Fibroblast of lung (primary cell): ENCODE data around the gene TANGO6. TPM values are rescaled to one million over a fixed set of nuclear protein-coding genes. Genes with fewer than 3 reads are reported as not detected.
"Not testable (repeated sequence)": the region's sequence is repeated elsewhere in the genome, so short reads cannot be mapped to it uniquely, and the experiment has no call there.

Source experiments
- DNase-seq, 2 donors: peaks; one replicate each; pipeline versions ENCODE4 v3.0.0 to v3.0.0-alpha.2; 2010; ENCODE audit warnings: low read depth in 2 of 2
- H2AFZ ChIP-seq: 2 replicates; pipeline ENCODE4 v1.5.1; 2012; ENCODE audit warnings: low read length, control low read depth, inconsistent platforms
- H3K27ac ChIP-seq: 2 replicates; pipeline ENCODE4 v1.5.1; 2011; ENCODE audit warnings: low read length, control low read depth; ENCODE audit not compliant: insufficient read depth
- H3K27me3 ChIP-seq: 2 replicates; pipeline ENCODE4 v1.5.1; 2011; ENCODE audit warnings: mild to moderate bottlenecking, low read length; ENCODE audit not compliant: control insufficient read depth, insufficient read depth
- H3K36me3 ChIP-seq: 2 replicates; pipeline ENCODE4 v1.5.1; 2011; ENCODE audit warnings: low read length; ENCODE audit not compliant: control insufficient read depth, insufficient read depth
- H3K4me1 ChIP-seq: 2 replicates; pipeline ENCODE4 v1.5.1; 2011; ENCODE audit warnings: low read length; ENCODE audit not compliant: control insufficient read depth, insufficient read depth; ENCODE audit errors: extremely low read depth
- H3K4me2 ChIP-seq: 2 replicates; pipeline ENCODE4 v1.5.1; 2011; ENCODE audit warnings: low read length, control low read depth; ENCODE audit not compliant: insufficient read depth; ENCODE audit errors: extremely low read depth
- H3K4me3 ChIP-seq, 4 experiments: fragments of 200-600 bp in 1 of 4; sonication (generic) in 1 of 4; replicated peaks in 1 of 4; 2 replicates each; pipeline ENCODE4 v1.5.1; 2011 to 2016; ENCODE audit warnings: low read length in 4 of 4, low read depth in 3 of 4, mild to moderate bottlenecking in 3 of 4, control low read depth in 2 of 4, inconsistent platforms in 1 of 4, mixed read lengths in 1 of 4; ENCODE audit not compliant: insufficient read depth in 1 of 4; ENCODE audit errors: control extremely low read depth in 1 of 4
- H3K79me2 ChIP-seq: 2 replicates; pipeline ENCODE4 v1.5.1; 2012; ENCODE audit warnings: mild to moderate bottlenecking, low read length, inconsistent platforms; ENCODE audit not compliant: control insufficient read depth, insufficient read depth
- H3K9ac ChIP-seq: 2 replicates; pipeline ENCODE4 v1.5.1; 2011; ENCODE audit warnings: mild to moderate bottlenecking, low read length, control low read depth; ENCODE audit not compliant: insufficient read depth
- H3K9me3 ChIP-seq: 2 replicates; pipeline ENCODE4 v1.5.1; 2012; ENCODE audit warnings: low read depth, low read length; ENCODE audit not compliant: control insufficient read depth, insufficient read depth
- H4K20me1 ChIP-seq: 2 replicates; pipeline ENCODE4 v1.5.1; 2011; ENCODE audit warnings: low read length; ENCODE audit not compliant: control insufficient read depth, insufficient read depth; ENCODE audit errors: extremely low read depth
- CTCF ChIP-seq, 2 donors: IDR thresholded peaks in 1 of 2; conservative IDR thresholded peaks in 1 of 2; 1 replicate in 1 of 2; 2 replicates in 1 of 2; pipeline ENCODE4 v1.5.1; 2011 to 2012; ENCODE audit warnings: low read length in 2 of 2, control low read depth in 1 of 2, inconsistent platforms in 1 of 2, low read depth in 1 of 2, mild to moderate bottlenecking in 1 of 2
- EZH2 ChIP-seq: IDR thresholded peaks from 2 replicates; pipeline ENCODE4 v1.5.1; 2012; ENCODE audit warnings: low read length, control low read depth, mild to moderate bottlenecking; ENCODE audit errors: missing control alignments
- polyA plus RNA-seq, 2 donors: library from polyadenylated mRNA; depleted of rRNA in 1 of 2; stranded (reverse) in 1 of 2; unstranded in 1 of 2; fragments of >200 nt; gene quantifications; 2 replicates each; pipeline ENCODE4 v1.2.1, GENCODE V29; 2011 to 2012; ENCODE audit warnings: missing spikeins in 1 of 2
- total RNA-seq: library from RNA; depleted of rRNA; stranded (reverse); fragments of >200 nt; gene quantifications from 2 replicates; pipeline ENCODE4 v1.2.1, GENCODE V29; 2014

Gene TANGO6
- total and polyA plus RNA-seq, 2 donors (not counting 1 experiment from before 2014, with no cell fraction given), result 6.5 to 29.9 TPM

DNA sequence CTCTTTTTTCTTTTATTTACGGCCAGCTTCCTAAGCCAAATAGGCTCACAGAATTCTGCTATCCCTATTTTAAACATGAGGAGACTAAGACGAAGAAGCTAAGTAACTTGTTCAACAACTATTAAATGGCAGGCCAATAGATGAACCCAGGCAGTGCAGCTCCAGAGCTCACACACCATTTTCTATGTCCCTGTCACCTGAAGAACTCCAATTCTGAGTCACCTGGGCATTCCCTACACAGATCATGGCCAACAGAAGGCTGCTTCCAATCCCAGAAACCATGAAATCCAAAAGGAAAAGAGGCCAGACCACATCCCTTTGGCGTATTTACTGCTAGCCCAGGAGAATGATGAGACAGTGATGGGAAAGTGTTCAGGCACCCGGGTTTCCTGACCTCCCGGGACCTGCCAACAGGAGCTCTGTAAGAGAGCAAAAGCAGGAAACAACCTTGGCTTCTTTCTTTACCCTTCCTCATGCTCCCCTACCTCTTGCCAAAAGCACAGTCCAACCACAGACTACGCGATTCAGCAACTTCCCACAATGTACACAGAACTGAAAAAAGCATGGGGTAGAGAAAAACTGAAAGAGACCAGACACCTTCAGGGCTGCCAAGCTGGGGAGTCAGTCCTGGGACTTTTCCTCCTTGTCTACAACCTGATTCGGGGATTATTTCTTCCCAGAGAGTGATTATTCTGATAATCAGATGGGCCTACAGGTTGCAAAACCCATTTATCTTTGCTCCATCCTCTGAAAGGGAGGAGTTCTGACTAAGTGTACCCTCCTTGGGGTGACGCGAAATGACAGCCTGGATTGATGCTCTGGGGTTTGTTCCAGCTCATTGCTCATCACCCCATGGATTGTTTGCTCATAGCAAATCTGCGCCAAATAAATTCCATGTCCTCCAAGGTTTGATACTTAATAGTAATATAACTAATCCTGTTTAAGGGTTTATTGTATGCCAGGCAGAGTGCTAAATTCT, 214.4 kb downstream of the TANGO6 start:
- Histone ChIP-seq H3K9me3 (no peaks in the 10 kb centered on the region), H2AFZ (no peak overlapping the region), H3K27me3 (no peaks in the 10 kb centered on the region), H3K4me1 (no peaks in the 10 kb centered on the region), H3K36me3 (no peaks in the 10 kb centered on the region), H3K9ac (no peak overlapping the region), H3K27ac (peak overlapping the region; percentile 8), H3K4me2 (no peak overlapping the region), H4K20me1 (no peaks in the 10 kb centered on the region), H3K4me3 (no peak overlapping the region), H3K79me2 (no peaks in the 10 kb centered on the region)
- TF ChIP-seq EZH2 (no peak), CTCF (conservative IDR thresholded peaks at IDR 0.05 in 1 of 2, IDR thresholded peaks at IDR 0.05 in 1 of 2; ENCODE audit: low read depth in 1 of 2, low read length in 2 of 2) (no peak)
- peak; percentile 80 to 92 for DNase-seq

DNA sequence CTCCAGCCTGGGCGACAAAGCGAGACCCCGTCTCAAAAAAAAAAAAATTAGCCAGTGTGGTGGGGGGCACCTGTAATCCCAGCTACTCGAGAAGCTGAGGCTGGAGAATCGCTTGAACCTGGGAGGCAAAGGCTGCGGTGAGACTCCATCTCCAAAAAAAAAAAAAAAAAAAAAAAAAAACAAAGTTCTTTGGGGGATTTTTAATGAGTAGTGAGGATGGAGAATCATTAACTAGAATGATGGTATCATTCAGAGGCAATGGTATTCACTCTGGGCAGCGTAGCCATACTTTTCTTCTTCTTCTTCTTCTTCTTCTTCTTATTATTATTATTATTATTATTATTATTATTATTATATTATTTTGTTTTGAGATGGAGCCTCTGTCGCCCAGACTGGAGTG, 220.2 kb downstream of the TANGO6 start:
- not testable (repeated sequence) for H3K27ac ChIP-seq, H3K79me2 ChIP-seq, H3K9ac ChIP-seq, H3K9me3 ChIP-seq, H2AFZ ChIP-seq, H3K4me3 ChIP-seq, H3K4me1 ChIP-seq, H3K36me3 ChIP-seq, H3K27me3 ChIP-seq, H3K4me2 ChIP-seq, H4K20me1 ChIP-seq, DNase-seq

DNA sequence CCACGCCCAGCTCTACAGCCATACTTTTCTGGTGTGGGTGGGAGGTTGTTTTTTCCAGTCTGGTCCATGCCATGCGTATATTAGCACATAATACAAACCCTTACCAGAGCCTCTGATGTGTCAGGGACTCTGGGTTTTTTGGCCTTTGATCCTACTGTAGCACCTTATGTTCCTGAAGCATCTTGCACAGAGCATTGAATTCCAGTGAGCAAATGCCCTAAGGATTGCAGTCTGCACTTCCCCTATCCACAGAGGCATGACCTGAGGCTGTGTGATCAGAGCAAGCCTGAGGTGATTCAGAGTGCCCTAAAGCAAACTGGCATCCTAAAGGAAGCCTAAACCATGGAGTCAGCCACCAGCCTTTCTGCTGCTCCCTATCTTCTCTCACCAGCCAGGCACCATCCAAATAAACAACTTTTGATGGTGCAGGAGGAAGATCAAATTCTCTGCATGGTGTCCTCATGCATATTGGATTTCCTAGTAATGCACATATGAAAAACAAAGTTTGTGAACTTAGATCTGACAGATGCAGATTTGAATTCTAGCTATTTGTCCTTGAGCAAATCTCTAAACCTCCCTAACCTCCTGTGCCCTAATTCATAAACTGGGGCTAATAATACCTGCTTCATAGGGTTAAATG, 220.9 kb downstream of the TANGO6 start:
- Histone ChIP-seq H3K4me3 (no peak overlapping the region), H3K36me3 (no peaks in the 10 kb centered on the region), H3K4me1 (no peaks in the 10 kb centered on the region), H2AFZ (no peak overlapping the region), H3K9me3 (no peaks in the 10 kb centered on the region), H3K4me2 (no peak overlapping the region), H3K27ac (no peak overlapping the region), H3K27me3 (no peaks in the 10 kb centered on the region), H3K79me2 (no peaks in the 10 kb centered on the region), H3K9ac (no peak overlapping the region), H4K20me1 (no peaks in the 10 kb centered on the region)
- TF ChIP-seq EZH2 (no peak), CTCF (conservative IDR thresholded peaks at IDR 0.05 in 1 of 2, IDR thresholded peaks at IDR 0.05 in 1 of 2; ENCODE audit: low read depth in 1 of 2, low read length in 2 of 2) (no peak)
- no peak for DNase-seq
